Measurements from ENCODE around the gene ZFHX3. TPM values are rescaled to one million over a fixed set of nuclear protein-coding genes. Genes with fewer than 3 reads are reported as not detected.

ZFHX3 gene
- total RNA-seq, 8 experiments from 2014 or later, result 7.4 to 31.9 (median 21.7) TPM

- in situ Hi-C loops (cut with MboI; ENCODE audit: low pct_unique_long_range_greater_than_20kb in 2 of 9, low sequenced_read_pairs in 9 of 9, unreplicated experiment in 9 of 9), result loop anchor here in 1 of 9 experiments (25.0 kb wide), 1 partner anchor 299 kb away; no protein-coding TSS in a partner anchor
- Histone ChIP-seq H3K4me1 (replicated peaks in 1 of 2) (peaks cover 24 to 29% of the 10 kb centered on the region in 2 donors), H3K4me3 (no peak overlapping the region), H3K27ac (no peak overlapping the region)
- 67 to 100% (median 80%) methylated on average over 4 to 6 of the region's 6 CpGs for WGBS, 10 experiments
- no peak for ATAC-seq (replicated peaks in 6 of 8)
Observed at GRCh38 chr16:72786606-72787005, 261.3 kb downstream of the ZFHX3 start.

GRCh38 chr16:72785886-72786285 lies 262.0 kb downstream of the ZFHX3 start:
- Histone ChIP-seq H3K4me1 (replicated peaks in 1 of 2) (peaks cover 24 to 29% of the 10 kb centered on the region in 2 donors), H3K27ac (no peak overlapping the region), H3K4me3 (no peak overlapping the region)
- WGBS, 10 experiments, result 23 to 94% (median 45%) methylated on average over 1 to 3 of the region's 3 CpGs; no CpG with 5 or more reads in 1 of the 10 experiments
- ATAC-seq (replicated peaks in 6 of 8), result no peak
- in situ Hi-C loops (cut with MboI; ENCODE audit: low pct_unique_long_range_greater_than_20kb in 2 of 9, low sequenced_read_pairs in 9 of 9, unreplicated experiment in 9 of 9), result loop anchor here in 1 of 9 experiments (25.0 kb wide), 1 partner anchor 299 kb away; no protein-coding TSS in a partner anchor

- H3K4me1 ChIP-seq (replicated peaks in 1 of 2), result peaks cover 24 to 29% of the 10 kb centered on the region in 2 donors
- in situ Hi-C loops (cut with MboI; ENCODE audit: low pct_unique_long_range_greater_than_20kb in 2 of 9, low sequenced_read_pairs in 9 of 9, unreplicated experiment in 9 of 9), result loop anchor here in 1 of 9 experiments (25.0 kb wide), 1 partner anchor 298 kb away; no protein-coding TSS in a partner anchor
- H3K27ac ChIP-seq, result no peak overlapping the region
- no peak for ATAC-seq (replicated peaks in 6 of 8)
- WGBS, 10 experiments, result 40 to 100% (median 79%) methylated on average over 1 to 2 of the region's 2 CpGs; no CpG with 5 or more reads in 2 of the 10 experiments
- no peak overlapping the region for H3K4me3 ChIP-seq
Observed at GRCh38 chr16:72785171-72785570, 262.8 kb downstream of the ZFHX3 start.

- ATAC-seq (replicated peaks in 6 of 8), result peak in 1 of 8 experiments; percentile 4
- in situ Hi-C loops (cut with MboI; ENCODE audit: low pct_unique_long_range_greater_than_20kb in 2 of 9, low sequenced_read_pairs in 9 of 9, unreplicated experiment in 9 of 9), result loop anchor here in 1 of 9 experiments (25.0 kb wide), 1 partner anchor 297 kb away; no protein-coding TSS in a partner anchor
- Histone ChIP-seq H3K4me3 (no peak overlapping the region), H3K4me1 (replicated peaks in 1 of 2) (peaks cover 24 to 29% of the 10 kb centered on the region in 2 donors), H3K27ac (no peak overlapping the region)
- 60 to 100% (median 91%) methylated on average over 1 to 3 of the region's 4 CpGs for WGBS, 10 experiments
Observed at GRCh38 chr16:72783716-72784318, 264.1 kb downstream of the ZFHX3 start.

GRCh38 chr16:72769876-72770275 lies 278.1 kb downstream of the ZFHX3 start:
- Histone ChIP-seq H3K27ac (no peak overlapping the region), H3K4me3 (no peak overlapping the region), H3K4me1 (replicated peaks in 1 of 2) (peaks cover 2 to 3% of the 10 kb centered on the region in 2 donors)
- no peak for ATAC-seq (replicated peaks in 6 of 8)
- in situ Hi-C loops (cut with MboI; ENCODE audit: low pct_unique_long_range_greater_than_20kb in 2 of 9, low sequenced_read_pairs in 9 of 9, unreplicated experiment in 9 of 9), result no loop called here
- WGBS, 10 experiments, result 17 to 100% (median 93%) methylated on average over 1 of the region's 1 CpG; no CpG with 5 or more reads in 3 of the 10 experiments

- WGBS, 10 experiments, result 33 to 100% (median 90%) methylated on average over 1 to 5 of the region's 5 CpGs
- Histone ChIP-seq H3K27ac (no peak overlapping the region), H3K4me3 (no peak overlapping the region), H3K4me1 (replicated peaks in 1 of 2) (peaks cover 11 to 13% of the 10 kb centered on the region in 2 donors)
- in situ Hi-C loops (cut with MboI; ENCODE audit: low pct_unique_long_range_greater_than_20kb in 2 of 9, low sequenced_read_pairs in 9 of 9, unreplicated experiment in 9 of 9), result no loop called here
- peak in 1 of 8 experiments; percentile 19 for ATAC-seq (replicated peaks in 6 of 8)
Observed at GRCh38 chr16:72768591-72768990, 279.3 kb downstream of the ZFHX3 start.

GRCh38 chr16:72766506-72766905 lies 281.4 kb downstream of the ZFHX3 start:
- in situ Hi-C loops (cut with MboI; ENCODE audit: low pct_unique_long_range_greater_than_20kb in 2 of 9, low sequenced_read_pairs in 9 of 9, unreplicated experiment in 9 of 9), result no loop called here
- Histone ChIP-seq H3K27ac (no peak overlapping the region), H3K4me1 (replicated peaks in 1 of 2) (peaks cover 11 to 14% of the 10 kb centered on the region in 2 donors), H3K4me3 (no peak overlapping the region)
- ATAC-seq (replicated peaks in 6 of 8), result no peak
- WGBS, 10 experiments, result 50 to 90% (median 82%) methylated on average over 1 to 2 of the region's 2 CpGs; no CpG with 5 or more reads in 2 of the 10 experiments

- Histone ChIP-seq H3K27ac (no peak overlapping the region), H3K4me3 (no peak overlapping the region), H3K4me1 (replicated peaks in 1 of 2) (peaks cover 11 to 14% of the 10 kb centered on the region in 2 donors)
- in situ Hi-C loops (cut with MboI; ENCODE audit: low pct_unique_long_range_greater_than_20kb in 2 of 9, low sequenced_read_pairs in 9 of 9, unreplicated experiment in 9 of 9), result no loop called here
- ATAC-seq (replicated peaks in 6 of 8), result no peak
- WGBS, 10 experiments, result 21 to 82% (median 54%) methylated on average over 3 to 8 of the region's 8 CpGs
Observed at GRCh38 chr16:72764015-72764654, 283.8 kb downstream of the ZFHX3 start.

- Histone ChIP-seq H3K4me1 (replicated peaks in 1 of 2) (peaks cover 8 to 12% of the 10 kb centered on the region in 2 donors), H3K4me3 (no peak overlapping the region), H3K27ac (no peak overlapping the region)
- no peak for ATAC-seq (replicated peaks in 6 of 8)
- in situ Hi-C loops (cut with MboI; ENCODE audit: low pct_unique_long_range_greater_than_20kb in 2 of 9, low sequenced_read_pairs in 9 of 9, unreplicated experiment in 9 of 9), result no loop called here
Observed at GRCh38 chr16:72760581-72760980, 287.3 kb downstream of the ZFHX3 start.

GRCh38 chr16:72753881-72754280 lies 294.0 kb downstream of the ZFHX3 start:
- Histone ChIP-seq H3K27ac (no peak overlapping the region), H3K4me3 (no peak overlapping the region), H3K4me1 (replicated peaks in 1 of 2) (no peaks in the 10 kb centered on the region)
- no peak for ATAC-seq (replicated peaks in 6 of 8)
- in situ Hi-C loops (cut with MboI; ENCODE audit: low pct_unique_long_range_greater_than_20kb in 2 of 9, low sequenced_read_pairs in 9 of 9, unreplicated experiment in 9 of 9), result no loop called here
- WGBS, 10 experiments, result 0 to 86% (median 55%) methylated on average over 1 to 2 of the region's 2 CpGs; no CpG with 5 or more reads in 6 of the 10 experiments

GRCh38 chr16:72752004-72752695 lies 295.8 kb downstream of the ZFHX3 start:
- H3K27ac ChIP-seq, result no peak overlapping the region
- no peak for ATAC-seq (replicated peaks in 6 of 8)
- no peaks in the 10 kb centered on the region for H3K4me1 ChIP-seq (replicated peaks in 1 of 2)
- in situ Hi-C loops (cut with MboI; ENCODE audit: low pct_unique_long_range_greater_than_20kb in 2 of 9, low sequenced_read_pairs in 9 of 9, unreplicated experiment in 9 of 9), result no loop called here
- 82 to 100% (median 98%) methylated on average over 1 to 6 of the region's 7 CpGs; no CpG with 5 or more reads in 1 of the 10 experiments for WGBS, 10 experiments
- H3K4me3 ChIP-seq, result no peak overlapping the region

GRCh38 chr16:72751076-72751475 lies 296.9 kb downstream of the ZFHX3 start:
- no peaks in the 10 kb centered on the region for H3K4me1 ChIP-seq (replicated peaks in 1 of 2)
- no peak overlapping the region for H3K4me3 ChIP-seq
- no peak overlapping the region for H3K27ac ChIP-seq
- in situ Hi-C loops (cut with MboI; ENCODE audit: low pct_unique_long_range_greater_than_20kb in 2 of 9, low sequenced_read_pairs in 9 of 9, unreplicated experiment in 9 of 9), result no loop called here
- no peak for ATAC-seq (replicated peaks in 6 of 8)
- WGBS, 10 experiments, result 72 to 100% (median 81%) methylated on average over 1 to 3 of the region's 3 CpGs; no CpG with 5 or more reads in 4 of the 10 experiments

- Histone ChIP-seq H3K27ac (no peak overlapping the region), H3K4me3 (no peak overlapping the region), H3K4me1 (replicated peaks in 1 of 2) (peaks cover 0 to 12% of the 10 kb centered on the region in 2 donors)
- no peak for ATAC-seq (replicated peaks in 6 of 8)
- in situ Hi-C loops (cut with MboI; ENCODE audit: low pct_unique_long_range_greater_than_20kb in 2 of 9, low sequenced_read_pairs in 9 of 9, unreplicated experiment in 9 of 9), result no loop called here
Observed at GRCh38 chr16:72749091-72749490, 298.8 kb downstream of the ZFHX3 start.

Measured in motor neuron (in vitro differentiated cells).